Heart left ventricle (tissue), 16 donors: ENCODE measurements around the gene DIABLO. TPM values are rescaled to one million over a fixed set of nuclear protein-coding genes. Genes with fewer than 3 reads are reported as not detected.

Source experiments
- ATAC-seq, 4 donors: fragments of 200-7000 bp; cut with Tn5 transposase; one replicate each; pipeline ENCODE4 v1.9.1; 2020 to 2022; ENCODE audit warnings: moderate library complexity in 4 of 4, mild to moderate bottlenecking in 3 of 4, moderate number of reproducible peaks in 1 of 4
- DNase-seq, 5 donors: peaks; one replicate each; pipeline ENCODE4 v3.0.0-alpha.2; 2020
- H3K27ac ChIP-seq, 12 donors: fragments of 200-600 bp; sonication (generic) in 4 of 12; one replicate each; pipeline versions ENCODE4 v1.5.0 to v1.8.0; 2016 to 2022; ENCODE audit warnings: mild to moderate bottlenecking in 2 of 12
- H3K27me3 ChIP-seq, 9 donors: fragments of 200-600 bp; sonication (generic) in 2 of 9; one replicate each; pipeline versions ENCODE4 v1.5.1 to v1.8.0; 2016 to 2022; ENCODE audit warnings: mild to moderate bottlenecking in 3 of 9
- H3K36me3 ChIP-seq, 9 donors: fragments of 200-600 bp; sonication (generic) in 2 of 9; one replicate each; pipeline versions ENCODE4 v1.5.0 to v1.8.0; 2018 to 2022; ENCODE audit warnings: mild to moderate bottlenecking in 2 of 9
- H3K4me1 ChIP-seq, 12 donors: fragments of 200-600 bp; sonication (generic) in 4 of 12; one replicate each; pipeline versions ENCODE4 v1.5.0 to v1.8.0; 2016 to 2022; ENCODE audit warnings: mild to moderate bottlenecking in 3 of 12
- H3K4me3 ChIP-seq, 12 donors: fragments of 200-600 bp; sonication (generic) in 4 of 12; one replicate each; pipeline versions ENCODE4 v1.5.0 to v1.8.0; 2017 to 2022; ENCODE audit warnings: mild to moderate bottlenecking in 9 of 12, moderate library complexity in 4 of 12
- H3K9me3 ChIP-seq, 12 donors: fragments of 200-600 bp; sonication (generic) in 4 of 12; one replicate each; pipeline versions ENCODE4 v1.5.0 to v1.8.0; 2016 to 2022; ENCODE audit warnings: mild to moderate bottlenecking in 1 of 12
- POLR2A ChIP-seq, 2 donors: fragments of 450-650 bp; IDR thresholded peaks; one replicate each; pipeline ENCODE4 v1.6.1; 2017; ENCODE audit warnings: antibody characterized with exemption in 2 of 2, mild to moderate bottlenecking in 2 of 2, moderate library complexity in 2 of 2
- WGBS, 4 donors: extraction: QIAGEN DNeasy Blood & Tissue Kit in 2 of 4; methylation state at CpG; one replicate each; pipeline versions ENCODE4 v1.1.5 to v1.1.7; 2013 to 2018; 5-methylcytosine and 5-hydroxymethylcytosine counted together
- intact Hi-C, 10 donors: fragments of 100-400 bp; cut with DNase I; formaldehyde crosslinking; loops; one replicate each; pipeline versions ENCODE4 v1.11.1 to v1.14.2; 2022
- polyA plus RNA-seq, 2 donors: library from polyadenylated mRNA; stranded (reverse); fragments of 200-250 nt; gene quantifications; one replicate each; pipeline ENCODE4 v1.2.3, GENCODE V29; 2013
- total RNA-seq, 9 donors: library from RNA; depleted of rRNA in 2 of 9; stranded (reverse); fragments of >200 nt in 2 of 9; fragmentation: NEBNext Ultra II Directional in 3 of 9; extraction: Animal tissue kit (Norgen Biotek cat#: 25700) in 3 of 9; gene quantifications; one replicate each; pipeline versions ENCODE4 v1.1.0 to v1.2.4, GENCODE V29; 2016 to 2023
- TF ChIP-seq, protein P1 (sequence below), 12 donors: fragments of 200-600 bp; sonication (generic) in 4 of 12; IDR thresholded peaks; one replicate each; pipeline versions ENCODE4 v1.5.0 to v1.8.0; 2018 to 2022; ENCODE audit warnings: antibody characterized with exemption in 12 of 12, mild to moderate bottlenecking in 5 of 12
- donor health status: ischemic (EF 13 %, LVEDD 7.1; RV severe dilation, severe dysfunction).
- donor health status: healthy with polysubstance abuse.
- donor health status: DM: no; HTN: yes; CAD: no.
- donor health status: DM: no; HTN: no; CAD: no.
- donor health status: ischemic (EF 25% LVEDD 6.9; RV normal size, moderate dysfunction).
- donor health status: ischemic (EF 25% LVEDD 5.7; RV mildly dilated, moderate dysfunction).
- donor health status: healthy.
- donor health status: DM: yes; HTN: yes; CAD: no.
- donor health status: ischemic (EF 35%, LVEDD 5.7; RV mildly dilated, moderate dysfunction).
- donor health status: nonischemic (EF 11% LVEDD 7.7; RV severe dilation, severe dysfunction).
- donor health status: DM: yes; HTN: yes; CAD: no.
- donor health status: PGD.
- donor health status: ischemic (EF 29% LVEDD 5.4; RV normal size, mild dysfunction).
- donor health status: nonischemic (EF 23%, LVEDD 6.1; RV moderate dilation, normal function).

Gene DIABLO
- total and polyA plus RNA-seq, 11 donors, result 26.4 to 72.6 (median 34.8) TPM

DNA sequence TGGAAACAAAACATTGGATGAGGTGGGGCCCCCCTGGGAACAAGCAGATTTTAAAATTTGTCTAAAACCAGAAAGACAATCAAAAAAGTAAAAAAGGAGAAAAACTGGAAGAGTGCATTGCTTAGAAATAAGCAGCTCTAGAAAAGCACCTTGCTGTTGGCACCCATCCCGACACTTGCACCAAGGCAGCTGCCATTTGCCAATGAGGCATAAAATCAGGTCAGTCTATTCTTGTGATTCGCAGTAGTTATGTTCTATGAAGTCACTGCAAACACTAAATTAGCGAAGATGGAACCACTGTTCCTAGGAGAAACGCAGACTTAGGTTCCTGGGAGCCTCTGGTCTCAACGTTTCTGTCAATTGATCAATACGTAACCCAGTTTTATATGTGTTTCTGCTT is 24.2 kb upstream of the DIABLO start:
- no peak overlapping the region for H3K27ac ChIP-seq
- intact Hi-C loops, result no loop called here
- no peaks in the 10 kb centered on the region for H3K4me1 ChIP-seq
- no peaks in the 10 kb centered on the region for H3K27me3 ChIP-seq
- peaks cover 0 to 61% (median 43%) of the 10 kb centered on the region in 9 donors for H3K36me3 ChIP-seq
- H3K4me3 ChIP-seq, result no peak overlapping the region
- 93 to 97% (median 97%) methylated on average over 6 of the region's 6 CpGs for WGBS, 4 donors
- no peaks in the 10 kb centered on the region for H3K9me3 ChIP-seq
- DNase-seq (no peak), ATAC-seq (no peak)
- TF ChIP-seq, protein P1, sequence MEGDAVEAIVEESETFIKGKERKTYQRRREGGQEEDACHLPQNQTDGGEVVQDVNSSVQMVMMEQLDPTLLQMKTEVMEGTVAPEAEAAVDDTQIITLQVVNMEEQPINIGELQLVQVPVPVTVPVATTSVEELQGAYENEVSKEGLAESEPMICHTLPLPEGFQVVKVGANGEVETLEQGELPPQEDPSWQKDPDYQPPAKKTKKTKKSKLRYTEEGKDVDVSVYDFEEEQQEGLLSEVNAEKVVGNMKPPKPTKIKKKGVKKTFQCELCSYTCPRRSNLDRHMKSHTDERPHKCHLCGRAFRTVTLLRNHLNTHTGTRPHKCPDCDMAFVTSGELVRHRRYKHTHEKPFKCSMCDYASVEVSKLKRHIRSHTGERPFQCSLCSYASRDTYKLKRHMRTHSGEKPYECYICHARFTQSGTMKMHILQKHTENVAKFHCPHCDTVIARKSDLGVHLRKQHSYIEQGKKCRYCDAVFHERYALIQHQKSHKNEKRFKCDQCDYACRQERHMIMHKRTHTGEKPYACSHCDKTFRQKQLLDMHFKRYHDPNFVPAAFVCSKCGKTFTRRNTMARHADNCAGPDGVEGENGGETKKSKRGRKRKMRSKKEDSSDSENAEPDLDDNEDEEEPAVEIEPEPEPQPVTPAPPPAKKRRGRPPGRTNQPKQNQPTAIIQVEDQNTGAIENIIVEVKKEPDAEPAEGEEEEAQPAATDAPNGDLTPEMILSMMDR (IDR thresholded peaks at IDR 0.05), result no peak
- no peak for TF ChIP-seq POLR2A (IDR thresholded peaks at IDR 0.05)

DNA sequence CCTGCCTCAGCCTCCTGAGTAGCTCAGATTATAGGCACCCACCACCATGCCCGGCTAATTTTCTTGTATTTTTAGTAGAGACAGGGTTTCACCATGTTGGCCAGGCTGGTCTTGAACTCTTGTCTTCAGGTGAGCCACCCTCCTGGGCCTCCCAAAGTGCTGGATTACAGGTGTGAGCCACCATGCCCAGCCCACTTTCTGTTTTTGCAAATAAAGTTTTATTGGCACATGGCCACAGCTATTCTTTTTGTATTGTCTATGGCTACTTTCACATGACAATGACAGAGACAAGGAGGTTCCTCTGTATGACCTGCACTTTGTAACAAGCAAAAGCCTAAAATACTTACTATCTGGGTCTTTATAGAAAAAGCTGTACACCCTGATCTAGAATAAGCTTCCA is 19.7 kb upstream of the DIABLO start:
- H3K4me3 ChIP-seq, result no peak overlapping the region
- H3K27ac ChIP-seq, result peak overlapping the region in 1 of 12 donors; percentile 59
- H3K9me3 ChIP-seq, result no peaks in the 10 kb centered on the region
- WGBS, 4 donors, result 87 to 100% (median 94%) methylated on average over 1 of the region's 1 CpG
- H3K36me3 ChIP-seq, result peaks cover 0 to 79% (median 63%) of the 10 kb centered on the region in 9 donors
- no peaks in the 10 kb centered on the region for H3K27me3 ChIP-seq
- H3K4me1 ChIP-seq, result no peaks in the 10 kb centered on the region
- DNase-seq (no peak), ATAC-seq (no peak)
- no peak for TF ChIP-seq POLR2A (IDR thresholded peaks at IDR 0.05)
- TF ChIP-seq, protein P1 (IDR thresholded peaks at IDR 0.05), result no peak
- intact Hi-C loops, result no loop called here

DNA sequence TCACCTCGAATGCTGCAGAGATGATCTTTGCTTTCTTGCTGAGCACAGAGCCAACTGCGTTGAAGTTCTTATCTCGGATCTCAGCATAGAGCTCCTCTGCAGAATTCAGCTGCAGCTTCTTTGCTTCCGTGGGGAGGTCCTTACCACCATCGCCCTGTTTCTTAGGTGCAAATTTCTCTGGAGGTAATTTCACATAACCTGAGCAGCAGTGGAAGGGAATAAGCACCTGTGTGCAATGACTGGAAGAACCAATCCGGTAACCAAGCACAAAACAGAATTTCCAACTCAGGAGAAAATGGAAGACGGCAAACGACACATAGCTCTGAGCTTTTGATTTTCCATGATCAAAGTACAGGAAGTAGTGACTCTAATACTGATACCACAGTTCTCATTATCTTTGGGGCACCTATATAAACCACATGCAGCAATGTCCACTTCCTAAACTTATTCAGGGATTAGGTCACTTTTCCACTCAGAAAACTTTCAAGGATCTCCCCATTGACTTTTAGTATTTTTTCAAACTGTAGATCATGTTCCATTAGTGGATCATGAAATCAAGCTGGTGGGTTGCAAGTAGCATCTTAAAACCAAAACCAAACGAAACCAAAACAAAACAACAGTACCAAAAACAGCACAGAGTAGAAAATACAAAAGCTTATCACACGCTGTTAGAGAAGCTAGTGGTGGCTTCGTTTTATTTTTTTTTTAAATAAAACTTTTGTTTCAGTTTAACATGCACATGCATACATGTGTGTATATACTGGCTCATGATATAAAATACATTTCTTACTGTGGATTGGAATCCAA is 18.9 kb upstream of the DIABLO start:
- intact Hi-C loops, result no loop called here
- ATAC-seq (no peak), DNase-seq (no peak)
- H3K27me3 ChIP-seq, result no peaks in the 10 kb centered on the region
- 82 to 88% (median 82%) methylated on average over 11 of the region's 11 CpGs for whole genome bisulfite sequencing, 4 donors
- H3K36me3 ChIP-seq, result peaks cover 0 to 79% (median 63%) of the 10 kb centered on the region in 9 donors
- TF ChIP-seq POLR2A (IDR thresholded peaks at IDR 0.05), result no peak
- TF ChIP-seq, protein P1 (IDR thresholded peaks at IDR 0.05), result no peak
- H3K27ac ChIP-seq, result peak overlapping the region in 1 of 12 donors; percentile 59
- H3K4me3 ChIP-seq, result peak overlapping the region in 1 of 12 donors; percentile 36
- no peaks in the 10 kb centered on the region for H3K9me3 ChIP-seq
- no peaks in the 10 kb centered on the region for H3K4me1 ChIP-seq

DNA sequence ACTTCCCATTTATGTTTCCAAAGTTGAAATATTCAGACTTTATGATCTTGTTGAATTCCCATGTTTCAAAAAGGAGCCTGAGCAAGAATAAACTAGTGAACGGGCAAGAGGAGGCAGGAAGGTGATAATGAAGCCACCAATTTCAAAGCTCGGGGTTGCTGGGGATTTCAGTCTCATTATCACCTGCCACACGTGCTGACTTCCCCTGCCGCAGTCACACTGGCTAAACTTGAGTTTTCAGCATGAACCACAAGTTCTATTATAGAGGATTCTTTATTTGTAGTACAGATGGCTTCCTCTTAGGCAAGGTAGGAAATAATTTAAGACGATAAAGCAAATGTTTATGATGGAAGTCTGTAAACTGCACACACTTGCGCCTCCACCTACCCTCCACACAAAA is 18.1 kb upstream of the DIABLO start:
- no peaks in the 10 kb centered on the region for H3K27me3 ChIP-seq
- no peak for ATAC-seq
- peak overlapping the region in 1 of 12 donors; percentile 36 for H3K4me3 ChIP-seq
- 80 to 84% (median 82%) methylated on average over 6 of the region's 6 CpGs for WGBS, 4 donors
- no peaks in the 10 kb centered on the region for H3K9me3 ChIP-seq
- intact Hi-C loops, result no loop called here
- no peaks in the 10 kb centered on the region for H3K4me1 ChIP-seq
- TF ChIP-seq, protein P1 (IDR thresholded peaks at IDR 0.05), result no peak
- no peak for TF ChIP-seq POLR2A (IDR thresholded peaks at IDR 0.05)
- peak overlapping the region in 1 of 12 donors; percentile 59 for H3K27ac ChIP-seq
- no peak for DNase-seq
- H3K36me3 ChIP-seq, result peaks cover 0 to 79% (median 61%) of the 10 kb centered on the region in 9 donors
